HCT116 (cell line): Measurements from ENCODE around the gene TUT1. TPM values are rescaled to one million over a fixed set of nuclear protein-coding genes. Genes with fewer than 3 reads are reported as not detected.
A peak's percentile ranks its signal among the peaks of the same experiment; 100 is the strongest.

Source experiments
- ATAC-seq: fragments of 200-7000 bp; cut with Tn5 transposase; 2 replicates; pipeline ENCODE4 v1.9.1; 2020; ENCODE audit warnings: mild to moderate bottlenecking, moderate library complexity
- BruUV-seq: library from RNA; stranded (reverse); fragments of 400-500 nt; replicated peaks from 2 replicates; lab custom pipeline; 2021; lab: Mats Ljungman, UMichigan
- CTCF ChIA-PET: fragments of 300-600 bp; sonication (Branson Sonifier 250); formaldehyde crosslinking; loops from one replicate; lab custom pipeline; 2021; ENCODE audit warnings: antibody characterized with exemption; lab: Charles Lee
- POLR2A ChIA-PET: fragments of 300-600, 350-600 bp; sonication (Branson Sonifier 250); formaldehyde crosslinking; loops from one replicate; lab custom pipeline; 2021; ENCODE audit warnings: antibody characterized with exemption; lab: Charles Lee
- RAD21 ChIA-PET, 2 experiments: fragments of 300-600 bp; sonication (Branson Sonifier 250); formaldehyde crosslinking; loops; one replicate each; lab custom pipeline; 2023; ENCODE audit warnings: low total read pairs in 2 of 2; ENCODE audit not compliant: uncharacterized antibody in 2 of 2, unreplicated experiment in 2 of 2, low non-redundant PET in 1 of 2; lab: Charles Lee
- DNase-seq: peaks from one replicate; pipeline ENCODE4 v3.0.0-alpha.2; 2010; ENCODE audit warnings: low read depth, low spot score
- H2AFZ ChIP-seq: fragments of 200-600 bp; shearing (Covaris generic), sonication (generic); 2 replicates; pipeline ENCODE4 v1.6.1; 2017; ENCODE audit warnings: low read depth, mixed run types, mixed read lengths, antibody characterized with exemption, low read length; ENCODE audit not compliant: poor library complexity, severe bottlenecking
- H3K27ac ChIP-seq: 2 replicates; pipeline ENCODE4 v1.5.1; 2012; ENCODE audit warnings: low read depth, low read length
- H3K27me3 ChIP-seq: fragments of 200-600 bp; sonication (generic); 2 replicates; pipeline ENCODE4 v1.6.1; 2016; ENCODE audit warnings: mixed run types, low read length, mixed read lengths; ENCODE audit not compliant: insufficient read depth
- H3K36me3 ChIP-seq, 2 experiments: fragments of 200-500 bp in 1 of 2; fragments of 200-600 bp in 1 of 2; sonication (Bioruptor generic) in 1 of 2; sonication (generic) in 1 of 2; 2 replicates each; pipeline versions ENCODE4 v1.5.1 to v1.6.1; 2014 to 2016; ENCODE audit warnings: low read length in 2 of 2, inconsistent platforms in 1 of 2, mixed read lengths in 1 of 2, mixed run types in 1 of 2; ENCODE audit not compliant: insufficient read depth in 2 of 2, control insufficient read depth in 1 of 2
- H3K4me1 ChIP-seq, 2 experiments: fragments of 200-600 bp in 1 of 2; sonication (generic) in 1 of 2; 2 replicates each; pipeline versions ENCODE4 v1.5.1 to v1.6.1; 2012 to 2017; ENCODE audit warnings: low read length in 2 of 2, inconsistent platforms in 1 of 2, mild to moderate bottlenecking in 1 of 2, mixed read lengths in 1 of 2, mixed run types in 1 of 2, moderate library complexity in 1 of 2; ENCODE audit not compliant: insufficient read depth in 2 of 2, control insufficient read depth in 1 of 2
- H3K4me2 ChIP-seq: fragments of 200-600 bp; sonication (generic); 2 replicates; pipeline ENCODE4 v1.6.1; 2017; ENCODE audit warnings: mixed run types, low read length, mixed read lengths
- H3K4me3 ChIP-seq, 2 experiments: fragments of 200-600 bp in 1 of 2; sonication (generic) in 1 of 2; replicated peaks in 1 of 2; 2 replicates each; pipeline ENCODE4 v1.5.1; 2011 to 2016; ENCODE audit warnings: low read length in 2 of 2, control low read depth in 1 of 2, low read depth in 1 of 2, mild to moderate bottlenecking in 1 of 2, mixed read lengths in 1 of 2, mixed run types in 1 of 2
- H3K79me2 ChIP-seq: fragments of 200-600 bp; sonication (generic); 2 replicates; pipeline ENCODE4 v1.6.1; 2017; ENCODE audit warnings: mild to moderate bottlenecking, mixed run types, low read length, moderate library complexity, mixed read lengths; ENCODE audit not compliant: insufficient read depth
- H3K9ac ChIP-seq: fragments of 200-600 bp; sonication (generic); 2 replicates; pipeline ENCODE4 v1.6.1; 2016; ENCODE audit warnings: low read length, mixed read lengths
- H3K9me2 ChIP-seq: fragments of 200-600 bp; sonication (generic), shearing (Covaris generic); 2 replicates; pipeline ENCODE4 v1.6.1; 2017; ENCODE audit warnings: mixed run types, mild to moderate bottlenecking, moderate library complexity; ENCODE audit not compliant: insufficient read depth
- H3K9me3 ChIP-seq, 2 experiments: fragments of 200-500 bp in 1 of 2; fragments of 200-600 bp in 1 of 2; sonication (Bioruptor generic) in 1 of 2; sonication (generic) in 1 of 2; 2 replicates each; pipeline ENCODE4 v1.6.1; 2014 to 2017; ENCODE audit warnings: low read length in 2 of 2, mixed read lengths in 2 of 2, inconsistent platforms in 1 of 2, low read depth in 1 of 2, mild to moderate bottlenecking in 1 of 2, mixed run types in 1 of 2, moderate library complexity in 1 of 2; ENCODE audit not compliant: control insufficient read depth in 1 of 2, insufficient read depth in 1 of 2
- H4K20me1 ChIP-seq: fragments of 200-600 bp; sonication (generic), shearing (Covaris generic); 2 replicates; pipeline ENCODE4 v1.6.1; 2017; ENCODE audit warnings: mixed run types, mild to moderate bottlenecking, moderate library complexity; ENCODE audit not compliant: insufficient read depth
- ATF3 ChIP-seq: IDR thresholded peaks from 2 replicates; pipeline ENCODE4 v1.6.1; 2012
- CEBPB ChIP-seq: IDR thresholded peaks from 2 replicates; pipeline ENCODE4 v1.6.1; 2012; ENCODE audit warnings: low read depth
- EGR1 ChIP-seq: IDR thresholded peaks from 2 replicates; pipeline ENCODE4 v1.6.1; 2012; ENCODE audit warnings: low read depth
- ELF1 ChIP-seq: IDR thresholded peaks from 2 replicates; pipeline ENCODE4 v1.6.1; 2012; ENCODE audit warnings: low read depth, borderline replicate concordance
- EZH2phosphoT487 ChIP-seq: fragments of 200-600 bp; IDR thresholded peaks from 2 replicates; pipeline ENCODE4 v1.6.1; 2018; ENCODE audit warnings: antibody characterized with exemption, borderline replicate concordance
- POLR2A ChIP-seq: IDR thresholded peaks from 2 replicates; pipeline ENCODE4 v1.7.0; 2011; ENCODE audit warnings: borderline replicate concordance; ENCODE audit not compliant: insufficient read depth, insufficient read length; ENCODE audit errors: extremely low read depth
- POLR2AphosphoS5 ChIP-seq: IDR thresholded peaks from 2 replicates; pipeline ENCODE4 v1.6.1; 2011; ENCODE audit warnings: mild to moderate bottlenecking, low read depth, low read length, moderate library complexity
- RAD21 ChIP-seq: IDR thresholded peaks from 2 replicates; pipeline ENCODE4 v1.6.1; 2012; ENCODE audit warnings: low read depth, mild to moderate bottlenecking
- REST ChIP-seq: IDR thresholded peaks from 2 replicates; pipeline ENCODE4 v1.6.1; 2012; ENCODE audit warnings: low read depth
- SP1 ChIP-seq: IDR thresholded peaks from 2 replicates; pipeline ENCODE4 v1.6.1; 2012; ENCODE audit warnings: low read depth
- SRF ChIP-seq: IDR thresholded peaks from 2 replicates; pipeline ENCODE4 v1.6.1; 2012; ENCODE audit warnings: low read depth
- intact Hi-C: fragments of 100-400 bp; cut with micrococcal nuclease; formaldehyde crosslinking; loops from 2 replicates; pipeline ENCODE4 v1.10.0; 2022
- total RNA-seq: library from RNA; stranded (reverse); gene quantifications from one replicate; pipeline ENCODE4 v1.2.1, GENCODE V29; 2021; ENCODE audit not compliant: unreplicated experiment
- TF ChIP-seq, protein P1 (sequence below): IDR thresholded peaks from 2 replicates; pipeline ENCODE4 v1.6.1; 2011; ENCODE audit warnings: mild to moderate bottlenecking, low read length, moderate library complexity; ENCODE audit not compliant: insufficient replicate concordance; ENCODE audit errors: extremely low read depth

TUT1 gene
- total RNA-seq, 1 experiment from 2014 or later, result 49.0 TPM

- Histone ChIP-seq H3K4me3 (peak overlapping the region; percentile 91 to 98), H3K27ac (peak overlapping the region; percentile 95), H3K4me1 (peaks cover 69 to 84% of the 10 kb centered on the region in 2 experiments), H3K9me3 (no peaks in the 10 kb centered on the region), H3K36me3 (no peaks in the 10 kb centered on the region), H3K9me2 (no peaks in the 10 kb centered on the region), H3K9ac (peak overlapping the region; percentile 100), H3K79me2 (peaks cover 77% of the 10 kb centered on the region), H2AFZ (no peak overlapping the region), H4K20me1 (peaks cover 17% of the 10 kb centered on the region; the same call in 1 of the 2 replicates), H3K27me3 (no peaks in the 10 kb centered on the region), H3K4me2 (peak overlapping the region; percentile 100)
- RAD21 ChIA-PET, result interaction anchor here (1.2 to 2.7 kb wide), 10 partner anchors 9 to 149 kb away, joined by 3 to 27 read pairs (median 8); no protein-coding TSS in a partner anchor
- intact Hi-C loops, result loop anchor here (2.0 kb wide), 1 partner anchor 163 kb away; no protein-coding TSS in a partner anchor
- BruUV-seq, result no TSS peak
- no peak for DNase-seq
- CTCF ChIA-PET, result interaction anchor here (1.4 to 3.6 kb wide), 13 partner anchors 9 to 148 kb away, joined by 4 to 62 read pairs (median 12); no protein-coding TSS in a partner anchor
- POLR2A ChIA-PET, result interaction anchor here (0.7 to 3.1 kb wide), 14 partner anchors 8 to 149 kb away, joined by 3 to 22 read pairs (median 5); partner anchors contain the start of genes EEF1G and TUT1
- ATAC-seq, result no peak
- TF ChIP-seq REST (no peak), EGR1 (no peak), SRF (no peak), SP1 (no peak), RAD21 (no peak), CEBPB (no peak), EZH2phosphoT487 (no peak), ATF3 (no peak), POLR2AphosphoS5 (no peak; the same call in 1 of the 2 replicates), ELF1 (no peak), POLR2A (no peak)
- TF ChIP-seq, protein P1, sequence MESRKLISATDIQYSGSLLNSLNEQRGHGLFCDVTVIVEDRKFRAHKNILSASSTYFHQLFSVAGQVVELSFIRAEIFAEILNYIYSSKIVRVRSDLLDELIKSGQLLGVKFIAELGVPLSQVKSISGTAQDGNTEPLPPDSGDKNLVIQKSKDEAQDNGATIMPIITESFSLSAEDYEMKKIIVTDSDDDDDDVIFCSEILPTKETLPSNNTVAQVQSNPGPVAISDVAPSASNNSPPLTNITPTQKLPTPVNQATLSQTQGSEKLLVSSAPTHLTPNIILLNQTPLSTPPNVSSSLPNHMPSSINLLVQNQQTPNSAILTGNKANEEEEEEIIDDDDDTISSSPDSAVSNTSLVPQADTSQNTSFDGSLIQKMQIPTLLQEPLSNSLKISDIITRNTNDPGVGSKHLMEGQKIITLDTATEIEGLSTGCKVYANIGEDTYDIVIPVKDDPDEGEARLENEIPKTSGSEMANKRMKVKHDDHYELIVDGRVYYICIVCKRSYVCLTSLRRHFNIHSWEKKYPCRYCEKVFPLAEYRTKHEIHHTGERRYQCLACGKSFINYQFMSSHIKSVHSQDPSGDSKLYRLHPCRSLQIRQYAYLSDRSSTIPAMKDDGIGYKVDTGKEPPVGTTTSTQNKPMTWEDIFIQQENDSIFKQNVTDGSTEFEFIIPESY, result no peak
Measured at GRCh38 chr11:62543680-62544444, 47.5 kb downstream of the TUT1 start.
